Fibroblast of lung (primary cell): ENCODE results near the gene SLC2A8. TPM values are rescaled to one million over a fixed set of nuclear protein-coding genes. Genes with fewer than 3 reads are reported as not detected.

Experiments
- DNase-seq, 2 donors: peaks; one replicate each; pipeline versions ENCODE4 v3.0.0 to v3.0.0-alpha.2; 2010; ENCODE audit warnings: low read depth in 2 of 2
- H2AFZ ChIP-seq: 2 replicates; pipeline ENCODE4 v1.5.1; 2012; ENCODE audit warnings: low read length, control low read depth, inconsistent platforms
- H3K27ac ChIP-seq: 2 replicates; pipeline ENCODE4 v1.5.1; 2011; ENCODE audit warnings: low read length, control low read depth; ENCODE audit not compliant: insufficient read depth
- H3K27me3 ChIP-seq: 2 replicates; pipeline ENCODE4 v1.5.1; 2011; ENCODE audit warnings: mild to moderate bottlenecking, low read length; ENCODE audit not compliant: control insufficient read depth, insufficient read depth
- H3K36me3 ChIP-seq: 2 replicates; pipeline ENCODE4 v1.5.1; 2011; ENCODE audit warnings: low read length; ENCODE audit not compliant: control insufficient read depth, insufficient read depth
- H3K4me1 ChIP-seq: 2 replicates; pipeline ENCODE4 v1.5.1; 2011; ENCODE audit warnings: low read length; ENCODE audit not compliant: control insufficient read depth, insufficient read depth; ENCODE audit errors: extremely low read depth
- H3K4me2 ChIP-seq: 2 replicates; pipeline ENCODE4 v1.5.1; 2011; ENCODE audit warnings: low read length, control low read depth; ENCODE audit not compliant: insufficient read depth; ENCODE audit errors: extremely low read depth
- H3K4me3 ChIP-seq, 4 experiments: fragments of 200-600 bp in 1 of 4; sonication (generic) in 1 of 4; replicated peaks in 1 of 4; 2 replicates each; pipeline ENCODE4 v1.5.1; 2011 to 2016; ENCODE audit warnings: low read length in 4 of 4, low read depth in 3 of 4, mild to moderate bottlenecking in 3 of 4, control low read depth in 2 of 4, inconsistent platforms in 1 of 4, mixed read lengths in 1 of 4; ENCODE audit not compliant: insufficient read depth in 1 of 4; ENCODE audit errors: control extremely low read depth in 1 of 4
- H3K79me2 ChIP-seq: 2 replicates; pipeline ENCODE4 v1.5.1; 2012; ENCODE audit warnings: mild to moderate bottlenecking, low read length, inconsistent platforms; ENCODE audit not compliant: control insufficient read depth, insufficient read depth
- H3K9ac ChIP-seq: 2 replicates; pipeline ENCODE4 v1.5.1; 2011; ENCODE audit warnings: mild to moderate bottlenecking, low read length, control low read depth; ENCODE audit not compliant: insufficient read depth
- H3K9me3 ChIP-seq: 2 replicates; pipeline ENCODE4 v1.5.1; 2012; ENCODE audit warnings: low read depth, low read length; ENCODE audit not compliant: control insufficient read depth, insufficient read depth
- H4K20me1 ChIP-seq: 2 replicates; pipeline ENCODE4 v1.5.1; 2011; ENCODE audit warnings: low read length; ENCODE audit not compliant: control insufficient read depth, insufficient read depth; ENCODE audit errors: extremely low read depth
- CTCF ChIP-seq, 2 donors: IDR thresholded peaks in 1 of 2; conservative IDR thresholded peaks in 1 of 2; 1 replicate in 1 of 2; 2 replicates in 1 of 2; pipeline ENCODE4 v1.5.1; 2011 to 2012; ENCODE audit warnings: low read length in 2 of 2, control low read depth in 1 of 2, inconsistent platforms in 1 of 2, low read depth in 1 of 2, mild to moderate bottlenecking in 1 of 2
- EZH2 ChIP-seq: IDR thresholded peaks from 2 replicates; pipeline ENCODE4 v1.5.1; 2012; ENCODE audit warnings: low read length, control low read depth, mild to moderate bottlenecking; ENCODE audit errors: missing control alignments
- polyA plus RNA-seq, 2 donors: library from polyadenylated mRNA; depleted of rRNA in 1 of 2; stranded (reverse) in 1 of 2; unstranded in 1 of 2; fragments of >200 nt; gene quantifications; 2 replicates each; pipeline ENCODE4 v1.2.1, GENCODE V29; 2011 to 2012; ENCODE audit warnings: missing spikeins in 1 of 2
- total RNA-seq: library from RNA; depleted of rRNA; stranded (reverse); fragments of >200 nt; gene quantifications from 2 replicates; pipeline ENCODE4 v1.2.1, GENCODE V29; 2014

The SLC2A8 gene
- total and polyA plus RNA-seq, 2 donors (not counting 1 experiment from before 2014, with no cell fraction given), result 4.6 to 11.4 TPM

GRCh38 chr9:127451608-127451857, 54.6 kb downstream of the SLC2A8 start:
- H3K4me1 ChIP-seq, result peaks cover 2% of the 10 kb centered on the region
- H3K27me3 ChIP-seq, result no peaks in the 10 kb centered on the region
- no peaks in the 10 kb centered on the region for H3K9me3 ChIP-seq
- TF ChIP-seq CTCF (conservative IDR thresholded peaks at IDR 0.05 in 1 of 2, IDR thresholded peaks at IDR 0.05 in 1 of 2; ENCODE audit: low read depth in 1 of 2, low read length in 2 of 2), result no peak
- no peak for TF ChIP-seq EZH2
- peaks cover 26% of the 10 kb centered on the region for H3K36me3 ChIP-seq
- peaks cover 32% of the 10 kb centered on the region for H3K79me2 ChIP-seq
- H3K9ac ChIP-seq, result peak overlapping the region; percentile 92
- peak overlapping the region; percentile 62 to 94 (median 92) for H3K4me3 ChIP-seq
- peak overlapping the region; percentile 64 for H3K4me2 ChIP-seq
- H4K20me1 ChIP-seq, result peaks cover 3% of the 10 kb centered on the region
- H3K27ac ChIP-seq, result peak overlapping the region; percentile 92
- peak overlapping the region; percentile 80 for H2AFZ ChIP-seq
- DNase-seq, result no peak

- DNase-seq, result peak; percentile 49 to 51
- no peaks in the 10 kb centered on the region for H3K9me3 ChIP-seq
- peak overlapping the region; percentile 62 to 94 (median 92) for H3K4me3 ChIP-seq
- peak overlapping the region; percentile 92 for H3K9ac ChIP-seq
- peak overlapping the region; percentile 80 for H2AFZ ChIP-seq
- peak overlapping the region; percentile 64 for H3K4me2 ChIP-seq
- peaks cover 32% of the 10 kb centered on the region for H3K79me2 ChIP-seq
- peaks cover 2% of the 10 kb centered on the region for H3K4me1 ChIP-seq
- peak overlapping the region; percentile 92 for H3K27ac ChIP-seq
- no peaks in the 10 kb centered on the region for H3K27me3 ChIP-seq
- TF ChIP-seq EZH2 (no peak), CTCF (conservative IDR thresholded peaks at IDR 0.05 in 1 of 2, IDR thresholded peaks at IDR 0.05 in 1 of 2; ENCODE audit: low read depth in 1 of 2, low read length in 2 of 2) (no peak)
- peaks cover 3% of the 10 kb centered on the region for H4K20me1 ChIP-seq
- H3K36me3 ChIP-seq, result peaks cover 21% of the 10 kb centered on the region
Observed at GRCh38 chr9:127451858-127452656, 55.1 kb downstream of the SLC2A8 start.

- Histone ChIP-seq H3K4me3 (peak overlapping the region in 2 of 4 experiments; percentile 62 to 92), H2AFZ (no peak overlapping the region), H3K27ac (no peak overlapping the region), H3K9me3 (no peaks in the 10 kb centered on the region), H4K20me1 (peaks cover 3% of the 10 kb centered on the region), H3K9ac (no peak overlapping the region), H3K4me1 (peaks cover 2% of the 10 kb centered on the region), H3K79me2 (peaks cover 32% of the 10 kb centered on the region), H3K4me2 (peak overlapping the region; percentile 19), H3K27me3 (no peaks in the 10 kb centered on the region), H3K36me3 (peaks cover 18% of the 10 kb centered on the region)
- peak; percentile 43 to 45 for DNase-seq
- no peak for TF ChIP-seq CTCF (conservative IDR thresholded peaks at IDR 0.05 in 1 of 2, IDR thresholded peaks at IDR 0.05 in 1 of 2; ENCODE audit: low read depth in 1 of 2, low read length in 2 of 2)
- TF ChIP-seq EZH2, result no peak
Observed at GRCh38 chr9:127452691-127453090, 55.7 kb downstream of the SLC2A8 start.
